GM21529 (cell line): ENCODE measurements around the gene EBF4.
"Not testable (repeated sequence)": the region's sequence is repeated elsewhere in the genome, so short reads cannot be mapped to it uniquely, and the experiment has no call there.

Experiments used
- ATAC-seq: cut with Tn5 transposase; IDR thresholded peaks from one replicate; pipeline ENCODE4 v1.9.1; 2021; ENCODE audit not compliant: unreplicated experiment

Gene EBF4

DNA sequence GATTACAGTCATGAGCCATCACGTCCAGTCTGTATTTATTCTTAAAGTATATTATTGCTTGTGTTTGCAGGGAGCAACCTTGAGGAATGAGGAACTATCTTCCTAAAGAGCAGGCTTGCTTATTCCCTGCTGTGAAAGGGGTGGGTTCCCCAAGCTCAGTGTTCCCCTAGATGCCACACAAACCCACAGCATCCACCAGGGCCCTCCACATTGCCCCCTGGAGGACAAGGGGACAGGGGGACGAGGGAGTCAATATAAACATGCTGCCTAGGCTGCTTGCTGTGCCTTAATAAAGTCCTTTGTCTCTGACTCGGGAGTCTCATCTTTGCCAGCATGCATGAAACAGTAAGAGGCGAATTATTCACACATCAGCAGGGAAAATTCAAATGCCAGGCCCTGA lies 20.6 kb upstream of the EBF4 start:
- no peak for ATAC-seq

- ATAC-seq = no peak
Measured at GRCh38 chr20:2672446-2672845, 20.1 kb upstream of the EBF4 start.

DNA sequence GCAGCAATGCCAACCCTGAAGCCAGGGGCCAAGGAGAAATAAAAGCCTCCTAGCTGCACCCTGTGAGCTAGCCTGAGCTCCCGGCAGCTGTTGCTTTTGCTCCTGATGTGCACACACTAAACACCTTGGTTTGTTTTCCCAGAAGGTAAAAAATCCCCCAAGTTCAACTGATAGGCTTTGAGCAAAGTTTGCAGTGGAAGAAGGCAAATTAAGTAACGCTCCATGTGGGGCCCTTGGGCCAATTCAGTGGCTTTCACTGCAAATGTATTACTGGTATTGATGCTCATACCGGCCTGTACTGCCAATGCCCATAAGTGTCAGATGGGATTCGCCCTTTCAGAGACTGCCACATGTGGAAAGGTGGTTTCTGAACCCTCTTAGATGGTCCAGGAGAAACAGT lies 19.1 kb upstream of the EBF4 start:
- no peak for ATAC-seq

GRCh38 chr20:2680046-2680445 lies 12.5 kb upstream of the EBF4 start:
- ATAC-seq = no peak

- not testable (repeated sequence) for ATAC-seq
Measured at GRCh38 chr20:2682040-2682439, 10.5 kb upstream of the EBF4 start.

DNA sequence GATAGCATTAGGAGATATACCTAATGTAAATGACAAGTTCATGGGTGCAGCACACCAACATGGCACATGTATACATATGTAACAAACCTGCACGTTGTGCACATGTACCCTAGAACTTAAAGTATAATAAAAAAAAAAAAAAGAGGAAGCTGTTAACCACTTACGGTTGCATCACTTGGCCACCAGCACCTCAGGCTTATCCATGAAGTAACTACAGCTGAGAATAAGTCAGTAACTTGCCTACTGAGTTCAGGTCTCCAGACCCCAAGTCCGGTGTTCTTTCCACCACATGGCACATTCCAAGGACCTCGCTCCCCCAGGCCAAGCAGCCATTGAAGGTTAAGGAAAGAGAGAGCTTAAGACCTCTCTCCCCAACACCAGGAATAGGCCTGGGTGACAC lies 7.8 kb upstream of the EBF4 start:
- ATAC-seq = not testable (repeated sequence)

GRCh38 chr20:2687514-2687913 lies 5.1 kb upstream of the EBF4 start:
- no peak for ATAC-seq

DNA sequence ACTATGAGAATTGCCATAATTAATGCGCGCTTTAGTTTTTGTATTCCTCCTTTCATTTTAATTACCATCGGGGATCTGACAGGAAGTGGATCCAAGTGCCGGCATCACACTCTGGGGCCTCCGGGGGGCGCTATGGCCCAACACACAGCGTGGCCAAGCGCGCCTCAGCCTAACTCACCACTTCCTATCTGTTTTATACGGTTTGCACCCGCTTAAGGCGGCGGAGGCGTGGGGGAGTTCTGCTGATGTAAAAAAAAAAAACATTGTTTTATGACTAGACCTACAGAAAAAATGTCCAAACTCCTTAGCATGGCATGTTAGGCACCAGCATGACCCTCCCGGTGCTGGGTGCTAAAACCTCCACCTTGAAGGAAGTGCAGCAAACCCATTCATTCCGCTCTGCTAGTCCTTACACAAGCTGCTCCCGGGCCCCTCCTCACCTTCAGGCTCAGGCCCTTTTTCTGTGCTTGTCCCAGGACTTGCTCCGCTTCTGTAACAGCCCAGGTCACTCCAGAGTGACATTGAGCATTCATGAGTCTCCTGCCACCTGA lies 4.5 kb upstream of the EBF4 start:
- ATAC-seq = no peak

- no peak for ATAC-seq
Measured at GRCh38 chr20:2690213-2690612, 2.4 kb upstream of the EBF4 start.

DNA sequence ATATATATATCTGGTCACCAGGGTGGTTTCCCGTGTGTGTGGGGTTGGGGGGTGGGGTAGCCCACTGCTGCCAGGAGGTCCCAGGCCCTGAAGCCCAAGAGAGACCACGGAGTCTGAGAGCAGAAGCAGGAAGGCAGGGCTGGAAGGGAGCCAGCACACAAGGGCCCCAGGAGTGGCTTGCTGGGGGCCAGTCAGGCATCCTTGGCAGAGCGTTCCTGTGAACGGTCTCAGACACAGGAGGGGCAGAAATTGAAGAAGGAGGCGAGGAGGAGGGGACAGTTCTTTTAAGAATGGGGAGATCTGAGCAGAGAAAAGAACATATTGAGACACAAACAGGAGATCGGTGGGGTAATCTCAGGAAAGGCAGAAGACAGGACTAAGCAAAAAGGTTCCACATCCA lies 1.9 kb upstream of the EBF4 start:
- no peak for ATAC-seq

GRCh38 chr20:2691127-2691526 lies 1.5 kb upstream of the EBF4 start:
- no peak for ATAC-seq

GRCh38 chr20:2691663-2692035 lies 931 bp upstream of the EBF4 start:
- ATAC-seq = no peak

- no peak for ATAC-seq
Measured at GRCh38 chr20:2692886-2693285, 306 bp downstream of the EBF4 start.

GRCh38 chr20:2693286-2694007 lies 867 bp downstream of the EBF4 start:
- ATAC-seq = no peak

DNA sequence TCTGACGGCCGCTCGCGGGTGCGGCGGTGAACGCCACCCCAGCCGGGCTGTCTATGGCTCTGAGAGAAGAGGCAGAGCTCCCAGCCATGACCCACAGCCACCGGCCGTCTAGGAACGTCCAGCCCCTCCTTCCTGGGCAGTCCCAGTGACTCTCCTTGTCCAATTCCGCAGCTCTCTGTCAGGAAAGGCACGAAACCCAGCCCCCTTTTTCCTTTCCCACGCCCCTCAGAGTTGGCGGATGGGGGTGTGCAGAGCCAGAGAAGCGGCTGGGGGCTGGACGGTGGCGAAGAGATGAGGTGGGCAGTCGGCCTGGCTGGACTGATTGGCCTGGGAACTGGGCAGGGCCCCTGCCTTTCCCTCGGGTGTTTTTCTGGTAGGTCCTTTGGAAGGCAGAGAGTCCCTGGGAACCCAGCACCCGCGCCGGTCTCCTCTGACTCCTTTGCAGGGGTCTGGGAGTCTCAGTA lies 1.5 kb downstream of the EBF4 start:
- ATAC-seq = no peak

DNA sequence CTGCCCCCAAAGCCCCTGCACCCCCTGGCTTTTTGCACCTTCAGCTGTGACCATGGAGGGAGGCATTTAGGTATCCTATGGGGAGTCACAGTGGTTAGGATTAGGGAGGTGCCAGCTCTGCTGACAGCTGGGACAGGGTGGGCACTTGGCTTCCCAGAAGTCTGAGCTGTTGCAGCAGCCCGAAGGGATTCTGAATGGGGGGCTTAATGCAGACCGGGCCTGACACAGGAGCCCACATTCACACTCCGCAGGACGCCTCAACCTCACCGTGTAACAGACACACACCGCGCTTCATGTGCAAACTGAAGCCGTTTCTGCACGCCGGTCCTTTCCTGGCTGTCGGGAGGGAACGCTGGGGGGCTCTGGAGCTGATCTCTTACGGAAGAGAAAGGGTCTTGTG lies 1.9 kb downstream of the EBF4 start:
- no peak for ATAC-seq

DNA sequence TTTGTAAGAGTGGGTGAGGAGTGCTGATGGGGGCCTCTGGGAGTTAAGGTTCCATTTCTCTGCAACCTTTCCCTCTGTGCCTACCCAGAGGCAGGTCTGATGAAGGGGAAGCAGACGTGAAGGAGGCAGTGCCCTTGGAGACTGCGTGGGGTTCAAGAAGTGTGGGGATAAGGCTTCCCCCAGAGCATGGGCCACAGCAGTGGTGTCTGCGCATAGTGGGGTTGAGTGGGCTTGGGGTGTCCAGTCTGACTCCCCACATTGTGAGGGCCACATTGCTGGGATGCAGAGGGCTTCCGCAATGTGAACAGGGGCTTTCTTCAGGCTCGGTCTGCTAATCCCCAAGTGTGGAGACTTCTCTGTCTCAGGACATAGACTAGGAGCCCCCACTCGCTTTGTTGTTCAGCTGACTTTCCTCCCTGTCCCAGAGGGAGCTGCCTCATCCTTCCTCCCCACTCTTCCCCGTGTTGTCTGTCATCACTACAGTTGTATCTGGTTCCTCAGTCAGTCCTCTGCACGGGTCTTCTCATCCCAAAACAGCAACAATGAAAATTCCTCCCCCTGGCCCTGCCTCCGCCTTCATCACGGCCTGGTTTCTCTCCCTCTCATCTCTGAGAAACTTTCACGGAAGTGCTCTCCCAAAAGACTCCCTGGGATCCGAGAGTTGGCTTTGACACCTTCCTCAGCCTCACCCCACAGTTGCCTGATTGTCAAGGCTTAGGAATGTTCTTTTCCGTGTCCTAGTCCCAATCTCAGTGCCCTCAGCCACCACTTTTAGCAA lies 2.8 kb downstream of the EBF4 start:
- no peak for ATAC-seq

GRCh38 chr20:2695984-2696525 lies 3.5 kb downstream of the EBF4 start:
- ATAC-seq = not testable (repeated sequence)

DNA sequence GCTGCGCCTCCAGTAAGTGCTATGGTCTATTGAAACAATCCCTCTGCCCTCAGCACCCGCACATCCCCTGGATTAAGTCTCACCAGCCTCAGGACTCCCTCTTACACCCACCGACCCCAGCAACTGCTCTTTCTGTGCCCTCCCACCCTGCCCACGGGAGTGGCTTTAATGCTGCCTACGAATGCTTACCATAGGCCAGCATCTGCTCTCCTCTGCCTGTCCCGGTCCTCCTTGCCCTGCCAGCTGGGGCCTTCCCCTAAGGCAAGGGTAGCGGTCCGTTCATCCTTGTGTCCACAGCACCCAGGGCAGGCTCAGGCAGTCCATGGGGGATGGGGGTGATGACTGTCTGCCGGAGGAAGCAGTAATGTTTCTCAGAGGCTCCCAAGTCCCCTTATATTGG lies 4.1 kb downstream of the EBF4 start:
- ATAC-seq = no peak

DNA sequence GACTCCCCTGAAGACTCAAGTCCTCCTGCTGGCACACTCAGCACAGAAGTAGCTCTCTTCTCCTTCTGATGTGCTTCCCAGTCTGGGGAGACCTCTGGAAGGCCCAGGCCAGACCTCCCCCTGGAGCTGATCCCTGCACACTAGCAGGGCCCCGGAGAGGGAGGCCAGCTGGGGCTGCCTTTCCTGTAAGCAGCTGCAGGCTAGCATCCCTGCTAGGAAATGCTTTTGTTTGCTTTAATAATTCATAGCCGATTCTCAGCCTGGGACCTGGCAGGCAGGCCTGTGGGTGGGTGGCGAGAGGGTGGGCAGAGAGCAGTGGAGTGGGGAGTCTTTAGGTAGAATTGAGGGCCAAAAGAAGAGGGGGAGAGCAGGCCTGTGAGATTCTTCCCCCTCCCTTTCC lies 5.2 kb downstream of the EBF4 start:
- no peak for ATAC-seq

DNA sequence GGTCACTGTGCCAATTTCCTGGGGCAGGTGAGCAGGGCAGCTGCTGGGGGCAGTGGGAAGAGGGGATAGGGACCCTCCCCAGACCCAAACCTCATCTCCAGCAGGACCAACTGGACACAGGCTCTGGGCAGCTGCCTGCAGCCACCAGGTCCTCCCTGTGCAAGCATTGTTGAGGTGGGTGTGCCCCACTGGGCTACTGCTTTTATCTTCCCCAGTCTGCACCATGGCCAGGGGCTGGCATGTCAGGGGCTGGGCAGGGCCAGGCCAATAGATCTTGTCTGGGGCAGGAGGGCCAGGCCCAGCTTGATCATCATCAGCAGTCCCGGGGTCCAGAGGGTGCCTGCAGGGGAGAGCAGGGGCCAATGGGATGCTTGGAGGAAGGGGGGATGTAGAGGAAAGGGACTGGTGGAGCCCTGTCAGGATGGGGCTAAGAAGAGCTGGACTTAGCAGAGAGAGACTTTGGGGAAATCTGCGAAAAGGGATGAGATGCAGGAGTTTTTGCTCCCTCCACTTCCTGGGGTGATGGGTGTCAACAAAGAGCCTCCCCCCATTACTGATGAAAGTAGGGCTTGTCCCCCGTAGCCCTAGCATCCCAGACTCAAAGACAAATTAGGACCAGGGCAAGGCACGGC lies 5.7 kb downstream of the EBF4 start:
- no peak for ATAC-seq

DNA sequence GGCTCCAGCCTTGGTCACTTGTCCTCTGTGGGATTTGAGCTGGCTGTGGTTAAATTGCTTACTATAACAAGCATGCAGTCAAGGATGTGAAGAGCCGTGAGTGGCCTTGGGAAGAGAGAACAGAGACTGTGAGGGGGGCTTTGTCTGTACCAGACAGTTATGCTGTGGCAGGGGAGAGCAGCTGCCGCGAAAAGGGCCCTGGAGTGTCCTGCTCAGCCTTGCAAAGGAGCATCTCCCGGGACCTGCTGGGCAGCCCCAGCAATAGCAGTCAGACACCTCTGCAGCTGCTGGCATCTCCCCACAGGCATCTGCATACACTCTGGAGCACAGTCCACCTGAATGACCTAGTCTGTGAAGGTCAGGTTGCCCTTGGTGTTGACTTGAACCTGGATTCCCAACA lies 6.3 kb downstream of the EBF4 start:
- no peak for ATAC-seq
